Immature natural killer cell (primary cell): ENCODE results near the gene IRF2BP2. TPM values are rescaled to one million over a fixed set of nuclear protein-coding genes. Genes with fewer than 3 reads are reported as not detected.

Experiments
- DNase-seq, 3 donors: peaks; one replicate each; pipeline ENCODE4 v3.0.0; 2022; ENCODE audit warnings: mixed read lengths in 1 of 3
- H3K27ac Mint-ChIP-seq, 6 donors: one replicate each; pipeline ENCODE4 v1.8.0; 2020; ENCODE audit warnings: mixed read lengths in 6 of 6, mild to moderate bottlenecking in 5 of 6, inconsistent platforms in 4 of 6, moderate library complexity in 3 of 6
- H3K27me3 Mint-ChIP-seq, 3 donors: one replicate each; pipeline ENCODE4 v1.8.0; 2020 to 2021; ENCODE audit warnings: low read depth in 3 of 3, mild to moderate bottlenecking in 3 of 3, mixed read lengths in 3 of 3, moderate library complexity in 3 of 3, inconsistent platforms in 1 of 3
- H3K36me3 Mint-ChIP-seq, 3 donors: one replicate each; pipeline ENCODE4 v1.8.0; 2020; ENCODE audit warnings: mixed read lengths in 3 of 3, inconsistent platforms in 2 of 3, mild to moderate bottlenecking in 2 of 3
- H3K4me1 Mint-ChIP-seq, 2 donors: one replicate each; pipeline ENCODE4 v1.8.0; 2020; ENCODE audit warnings: inconsistent platforms in 2 of 2, mild to moderate bottlenecking in 2 of 2, mixed read lengths in 2 of 2, moderate library complexity in 1 of 2
- H3K4me3 Mint-ChIP-seq, 5 donors: one replicate each; pipeline ENCODE4 v1.8.0; 2020; ENCODE audit warnings: mild to moderate bottlenecking in 5 of 5, mixed read lengths in 5 of 5, inconsistent platforms in 3 of 5, moderate library complexity in 3 of 5
- H3K9me3 Mint-ChIP-seq, 6 donors: one replicate each; pipeline ENCODE4 v1.8.0; 2020; ENCODE audit warnings: mild to moderate bottlenecking in 6 of 6, mixed read lengths in 6 of 6, inconsistent platforms in 4 of 6, moderate library complexity in 3 of 6
- polyA plus RNA-seq, 3 donors: library from polyadenylated mRNA; unstranded; fragments of 300-500 nt; fragmentation: Illumina TruSeq; gene quantifications; one replicate each; pipeline ENCODE4 v1.2.3, GENCODE V29; 2021

The IRF2BP2 gene
- polyA plus RNA-seq, 3 donors from 2014 or later, result 19.1 to 28.2 (median 26.4) TPM

DNA sequence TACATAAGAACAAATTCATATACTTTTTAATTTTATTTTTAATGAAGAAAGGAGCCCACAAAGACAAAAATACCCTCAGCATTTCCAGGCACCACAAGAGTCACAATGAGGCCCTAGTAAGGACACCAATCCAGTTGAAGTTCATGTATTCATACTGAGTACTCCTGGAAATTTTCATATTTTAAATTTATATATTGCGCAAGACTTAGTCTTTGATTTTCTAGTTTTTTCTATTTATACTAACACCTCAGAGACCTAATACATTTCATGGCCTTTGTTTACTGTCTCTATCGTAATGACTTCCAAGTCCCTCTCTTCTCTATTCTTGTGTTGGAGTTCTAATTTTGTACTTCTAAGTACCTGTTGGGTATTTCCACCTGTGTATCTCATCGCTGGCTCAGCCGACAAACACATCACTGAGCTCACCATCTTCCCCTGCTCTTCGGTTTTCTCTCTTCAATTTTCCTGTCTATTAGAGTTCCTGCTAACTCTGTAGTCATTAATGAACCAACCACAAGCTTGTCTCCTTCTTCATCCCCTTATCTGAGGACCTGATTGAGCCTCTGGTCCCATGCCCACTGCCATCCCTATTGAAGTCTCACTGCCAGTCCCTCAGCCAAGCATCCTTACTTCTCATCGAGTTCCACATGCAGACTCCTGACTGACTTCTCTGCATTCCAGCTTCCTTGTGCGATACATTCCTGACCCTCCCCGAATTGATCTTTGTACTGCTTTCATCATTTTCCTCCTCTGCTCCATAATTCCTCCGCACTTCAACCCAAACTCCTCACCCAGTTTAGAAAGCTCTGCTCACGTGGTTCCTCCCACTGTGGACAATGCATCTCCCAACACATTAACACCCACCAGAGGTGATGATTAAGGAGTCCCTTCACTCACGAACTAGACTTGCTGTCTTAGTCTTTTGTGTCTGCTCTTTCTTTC is 17.3 kb upstream of the IRF2BP2 start:
- Mint-ChIP-seq H3K27me3 (peaks cover 2 to 10% (median 5%) of the 10 kb centered on the region in 3 donors), H3K9me3 (no peaks in the 10 kb centered on the region), H3K27ac (peak overlapping the region in 1 of 6 donors; percentile 21), H3K4me3 (no peak overlapping the region), H3K4me1 (no peaks in the 10 kb centered on the region), H3K36me3 (no peaks in the 10 kb centered on the region)
- DNase-seq, result no peak

DNA sequence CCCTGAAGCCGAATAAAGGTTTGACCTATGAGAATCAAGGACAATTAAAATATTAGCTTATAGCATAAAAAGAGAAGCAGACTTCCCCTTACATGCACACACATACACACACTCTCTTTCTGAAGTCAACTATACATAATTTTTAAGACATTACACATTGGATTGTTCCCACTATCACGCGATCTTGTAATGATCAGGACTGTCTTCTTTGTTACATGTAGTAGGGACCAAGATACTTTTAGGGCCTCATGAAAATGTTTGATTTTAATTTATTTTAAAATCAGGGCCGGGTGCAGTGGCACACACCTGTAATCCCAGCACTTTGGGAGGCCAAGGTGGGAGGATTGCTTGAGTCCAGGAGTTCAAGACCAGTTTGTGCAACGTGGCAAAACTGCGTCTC is 16.4 kb upstream of the IRF2BP2 start:
- Mint-ChIP-seq H3K27ac (no peak overlapping the region), H3K36me3 (no peaks in the 10 kb centered on the region), H3K9me3 (no peaks in the 10 kb centered on the region), H3K27me3 (peaks cover 2 to 10% (median 5%) of the 10 kb centered on the region in 3 donors), H3K4me1 (no peaks in the 10 kb centered on the region), H3K4me3 (no peak overlapping the region)
- no peak for DNase-seq

DNA sequence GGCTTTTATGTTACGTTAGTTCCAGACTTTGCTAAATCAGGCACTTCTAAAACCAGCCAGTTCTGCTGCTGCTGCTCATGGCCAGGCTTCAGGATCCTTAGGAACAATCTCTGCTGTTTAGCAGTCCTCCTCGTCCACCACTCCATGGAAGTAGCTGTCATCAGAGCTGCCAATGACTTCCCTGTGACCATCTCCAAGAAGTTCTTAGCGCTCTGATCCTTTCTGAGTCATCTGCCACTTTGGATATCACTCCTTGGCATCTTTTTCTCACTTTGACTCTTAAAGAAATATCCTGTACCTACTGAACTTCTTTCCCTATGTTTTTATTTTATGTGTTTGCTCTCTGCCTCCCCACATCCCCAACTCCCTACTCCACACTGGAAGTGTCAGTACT is 14.7 kb upstream of the IRF2BP2 start:
- no peaks in the 10 kb centered on the region for H3K36me3 Mint-ChIP-seq

DNA sequence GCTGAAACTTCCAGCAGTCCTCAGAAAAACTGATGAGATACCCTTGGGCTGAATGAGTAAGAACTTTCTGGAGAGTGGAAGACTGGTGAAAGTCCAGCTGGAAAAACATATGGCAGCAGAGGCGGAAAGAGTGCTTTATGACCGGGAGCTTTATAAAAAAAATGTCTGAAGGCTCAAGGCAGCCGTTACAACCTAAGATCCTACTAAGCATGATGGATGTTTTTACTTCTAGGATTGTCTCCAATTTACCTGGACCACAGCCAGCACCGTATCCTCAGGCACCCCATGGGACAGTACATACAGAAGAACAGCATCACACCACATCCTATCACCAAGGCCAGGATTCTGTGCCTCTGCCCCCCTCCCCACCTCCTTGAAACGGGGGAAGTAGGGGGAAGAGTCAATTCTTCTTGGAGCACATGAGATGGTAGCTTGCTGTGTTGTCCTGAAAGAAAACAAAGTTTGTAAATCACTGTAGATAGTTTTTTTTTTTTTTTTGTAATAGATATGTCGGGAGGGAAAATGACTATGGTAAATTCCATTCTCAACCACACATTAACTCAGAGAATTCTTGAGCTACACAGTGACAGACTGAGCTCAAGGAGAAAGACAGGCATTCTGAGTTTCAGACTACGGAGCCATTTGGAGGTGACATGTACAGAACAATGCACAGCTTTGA is 11.8 kb upstream of the IRF2BP2 start:
- H3K4me1 Mint-ChIP-seq, result no peaks in the 10 kb centered on the region
- no peak for DNase-seq
- H3K9me3 Mint-ChIP-seq, result no peaks in the 10 kb centered on the region
- no peak overlapping the region for H3K4me3 Mint-ChIP-seq
- no peaks in the 10 kb centered on the region for H3K36me3 Mint-ChIP-seq
- H3K27ac Mint-ChIP-seq, result no peak overlapping the region
- H3K27me3 Mint-ChIP-seq, result peaks cover 2 to 7% (median 4%) of the 10 kb centered on the region in 3 donors

More for the DNA sequence above, 14.7 kb upstream of the IRF2BP2 start:
- Mint-ChIP-seq H3K4me1 (no peaks in the 10 kb centered on the region), H3K9me3 (no peaks in the 10 kb centered on the region), H3K27ac (no peak overlapping the region), H3K4me3 (no peak overlapping the region), H3K27me3 (peaks cover 1 to 12% (median 2%) of the 10 kb centered on the region in 3 donors)
- no peak for DNase-seq

DNA sequence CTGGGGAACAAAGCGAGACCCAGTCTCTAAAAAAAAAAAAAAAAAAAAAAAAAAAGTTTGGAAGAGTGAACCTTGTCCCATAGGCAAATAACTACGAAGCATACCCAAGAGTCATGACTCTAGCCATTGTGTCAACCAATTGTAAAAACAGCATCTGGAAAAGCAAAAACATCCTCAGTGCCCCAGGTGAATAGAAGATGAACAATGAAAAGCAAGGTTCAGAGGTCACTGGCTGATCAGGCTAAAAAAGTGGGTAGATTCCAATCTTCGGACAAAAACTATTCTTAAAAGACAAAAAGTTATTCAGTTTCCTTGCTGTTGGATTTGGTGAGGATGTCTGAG is 11.1 kb upstream of the IRF2BP2 start:
- H3K4me1 Mint-ChIP-seq, result no peaks in the 10 kb centered on the region
- H3K36me3 Mint-ChIP-seq, result no peaks in the 10 kb centered on the region
- H3K27ac Mint-ChIP-seq, result no peak overlapping the region
- H3K27me3 Mint-ChIP-seq, result peaks cover 2 to 7% (median 4%) of the 10 kb centered on the region in 3 donors
- DNase-seq, result no peak
- H3K4me3 Mint-ChIP-seq, result no peak overlapping the region
- H3K9me3 Mint-ChIP-seq, result no peaks in the 10 kb centered on the region

DNA sequence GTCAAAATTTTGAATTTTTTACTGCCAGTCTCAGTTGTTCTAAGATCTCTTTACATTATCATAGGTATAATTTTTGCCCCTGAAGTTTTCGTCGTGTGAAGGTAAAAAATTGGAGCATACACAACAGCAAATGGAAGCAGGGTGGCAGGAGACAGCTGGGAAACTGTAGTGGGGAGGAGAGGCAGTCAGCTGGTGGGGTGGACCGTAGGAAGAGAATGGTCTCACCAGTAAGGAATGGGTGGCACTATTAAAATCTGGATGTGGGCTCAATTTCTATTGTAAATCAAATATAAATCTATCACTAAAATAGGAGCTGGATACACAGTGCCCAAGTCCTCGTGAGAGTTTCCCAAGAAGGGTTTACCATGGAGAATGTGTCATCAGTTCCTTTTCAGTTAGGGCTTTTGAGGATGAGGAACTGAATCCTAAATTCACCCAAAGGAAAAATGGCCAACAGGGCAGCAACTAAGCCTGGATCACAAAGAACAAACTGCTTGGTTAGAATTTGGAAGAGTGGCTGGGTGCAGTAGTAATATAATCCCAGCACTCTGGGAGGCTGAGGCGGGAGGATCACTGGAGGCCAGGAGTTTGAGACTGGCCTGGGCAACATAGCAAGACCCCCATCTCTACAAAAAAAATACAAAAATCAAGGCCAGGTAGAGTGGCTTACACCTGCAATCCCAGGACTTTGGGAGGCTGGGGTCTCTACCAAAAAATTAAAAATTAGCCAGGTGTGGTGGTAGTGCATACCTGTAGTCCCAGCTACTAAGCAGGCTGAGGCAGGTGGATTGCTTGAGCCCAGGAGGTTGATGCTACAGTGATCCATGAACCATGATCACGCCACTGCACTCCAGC is 10.5 kb upstream of the IRF2BP2 start:
- Mint-ChIP-seq H3K4me1 (no peaks in the 10 kb centered on the region), H3K4me3 (no peak overlapping the region), H3K27ac (peak overlapping the region in 1 of 6 donors; percentile 52), H3K36me3 (no peaks in the 10 kb centered on the region), H3K27me3 (peaks cover 2 to 7% (median 4%) of the 10 kb centered on the region in 3 donors), H3K9me3 (no peaks in the 10 kb centered on the region)
- DNase-seq, result no peak

DNA sequence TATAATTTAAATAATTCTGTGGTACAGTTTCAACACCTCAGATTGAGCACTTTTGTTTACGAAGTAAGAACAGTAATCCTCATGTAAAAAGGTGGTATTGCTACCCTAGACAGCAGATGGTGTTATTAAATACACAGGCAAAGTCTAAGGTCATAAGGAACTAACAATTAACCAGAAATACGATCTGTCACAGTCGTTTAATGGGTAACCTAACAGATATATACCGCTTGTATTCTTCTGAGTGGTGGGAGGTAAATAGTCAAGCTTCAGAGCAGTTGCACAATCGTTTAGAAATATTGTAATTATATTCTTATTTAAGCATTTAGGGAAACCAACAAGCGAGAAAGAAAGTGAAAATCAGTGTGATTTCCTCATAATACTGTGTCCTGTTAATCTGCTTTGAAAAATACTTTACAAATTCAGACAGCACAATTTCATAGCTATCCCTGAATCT is 9.8 kb upstream of the IRF2BP2 start:
- H3K27me3 Mint-ChIP-seq, result peaks cover 2 to 5% (median 4%) of the 10 kb centered on the region in 3 donors
- DNase-seq, result no peak
- H3K9me3 Mint-ChIP-seq, result no peaks in the 10 kb centered on the region
- H3K36me3 Mint-ChIP-seq, result no peaks in the 10 kb centered on the region
- no peaks in the 10 kb centered on the region for H3K4me1 Mint-ChIP-seq
- no peak overlapping the region for H3K27ac Mint-ChIP-seq
- H3K4me3 Mint-ChIP-seq, result no peak overlapping the region

DNA sequence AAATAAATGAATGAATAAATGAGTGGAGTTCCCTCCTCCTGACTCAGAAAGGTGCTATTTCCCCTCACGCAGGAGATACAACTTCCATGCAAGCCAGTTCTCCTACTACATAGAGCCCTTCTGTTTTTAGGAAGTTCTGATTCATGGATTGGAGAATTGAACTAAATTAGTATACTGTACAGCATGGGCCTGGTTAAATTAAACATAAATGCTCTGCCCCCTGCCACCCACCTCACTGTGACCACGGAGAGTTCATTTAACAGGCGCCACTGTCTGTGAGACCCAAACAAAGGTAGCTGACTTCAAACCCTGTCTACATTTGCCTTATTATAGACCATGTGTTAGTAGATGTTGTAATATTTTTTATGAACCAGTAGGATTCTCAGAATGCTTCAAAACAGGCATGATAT is 9.1 kb upstream of the IRF2BP2 start:
- no peak overlapping the region for H3K27ac Mint-ChIP-seq
- H3K4me1 Mint-ChIP-seq, result peaks cover 0 to under 1% of the 10 kb centered on the region in 2 donors
- peaks cover 2 to 5% (median 4%) of the 10 kb centered on the region in 3 donors for H3K27me3 Mint-ChIP-seq
- no peak overlapping the region for H3K4me3 Mint-ChIP-seq
- no peaks in the 10 kb centered on the region for H3K36me3 Mint-ChIP-seq
- no peak for DNase-seq
- H3K9me3 Mint-ChIP-seq, result no peaks in the 10 kb centered on the region

DNA sequence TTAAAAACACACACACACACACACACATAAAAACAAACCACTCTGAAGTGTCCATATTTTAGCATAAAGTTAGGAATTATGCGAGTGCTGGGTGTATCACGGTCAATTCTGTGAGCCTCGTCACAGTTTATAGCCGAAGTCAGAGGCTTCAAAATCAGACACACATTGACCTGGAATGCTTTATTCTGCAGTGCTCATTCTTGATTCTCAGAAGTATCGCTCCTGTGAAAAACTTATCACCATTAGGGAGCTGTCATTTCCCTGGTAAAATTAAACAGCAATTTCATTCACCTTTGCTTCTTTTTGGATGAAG is 8.7 kb upstream of the IRF2BP2 start:
- no peak for DNase-seq
- Mint-ChIP-seq H3K27me3 (peaks cover 2 to 5% (median 4%) of the 10 kb centered on the region in 3 donors), H3K9me3 (no peaks in the 10 kb centered on the region), H3K27ac (no peak overlapping the region), H3K4me1 (peaks cover 0 to 5% of the 10 kb centered on the region in 2 donors), H3K36me3 (no peaks in the 10 kb centered on the region), H3K4me3 (no peak overlapping the region)

DNA sequence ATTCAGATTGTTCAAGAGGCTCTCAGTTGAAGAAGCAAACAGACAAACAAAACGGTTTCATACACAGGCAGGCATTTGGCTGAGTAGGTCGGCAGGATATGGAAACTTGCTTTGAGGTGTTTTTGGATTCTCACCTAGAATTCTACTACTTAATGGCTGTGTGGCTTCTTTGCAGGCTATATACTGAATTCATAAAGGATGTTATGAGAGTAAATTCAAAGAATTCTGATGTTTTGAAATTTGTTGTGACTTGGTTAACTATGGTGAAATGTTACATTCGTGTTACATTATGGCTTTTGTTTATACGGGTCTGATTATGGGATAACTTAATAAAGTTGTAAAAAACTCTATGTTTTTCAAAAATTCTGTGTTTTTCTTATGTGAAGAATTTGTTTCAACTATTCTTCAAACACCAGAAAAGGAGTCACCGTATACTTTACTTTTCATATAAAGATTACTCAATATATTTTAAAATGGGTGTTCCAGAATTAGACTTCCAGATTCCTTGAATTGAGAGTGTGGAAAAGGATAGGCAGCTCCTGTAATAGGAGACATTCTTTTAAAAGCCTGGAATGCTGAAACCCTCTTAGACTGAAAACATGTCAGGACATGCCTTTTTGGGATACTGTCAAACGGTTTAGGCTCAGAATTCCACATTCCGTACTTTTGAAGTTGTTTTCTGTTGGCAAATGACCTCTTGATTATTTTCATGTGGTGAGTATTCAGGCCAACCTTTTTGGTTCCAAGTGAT is 8.2 kb upstream of the IRF2BP2 start:
- DNase-seq, result no peak
- H3K36me3 Mint-ChIP-seq, result no peaks in the 10 kb centered on the region
- H3K9me3 Mint-ChIP-seq, result no peaks in the 10 kb centered on the region
- H3K4me1 Mint-ChIP-seq, result peaks cover 5 to 10% of the 10 kb centered on the region in 2 donors
- H3K4me3 Mint-ChIP-seq, result no peak overlapping the region
- no peak overlapping the region for H3K27ac Mint-ChIP-seq
- peaks cover 2 to 5% (median 4%) of the 10 kb centered on the region in 3 donors for H3K27me3 Mint-ChIP-seq

DNA sequence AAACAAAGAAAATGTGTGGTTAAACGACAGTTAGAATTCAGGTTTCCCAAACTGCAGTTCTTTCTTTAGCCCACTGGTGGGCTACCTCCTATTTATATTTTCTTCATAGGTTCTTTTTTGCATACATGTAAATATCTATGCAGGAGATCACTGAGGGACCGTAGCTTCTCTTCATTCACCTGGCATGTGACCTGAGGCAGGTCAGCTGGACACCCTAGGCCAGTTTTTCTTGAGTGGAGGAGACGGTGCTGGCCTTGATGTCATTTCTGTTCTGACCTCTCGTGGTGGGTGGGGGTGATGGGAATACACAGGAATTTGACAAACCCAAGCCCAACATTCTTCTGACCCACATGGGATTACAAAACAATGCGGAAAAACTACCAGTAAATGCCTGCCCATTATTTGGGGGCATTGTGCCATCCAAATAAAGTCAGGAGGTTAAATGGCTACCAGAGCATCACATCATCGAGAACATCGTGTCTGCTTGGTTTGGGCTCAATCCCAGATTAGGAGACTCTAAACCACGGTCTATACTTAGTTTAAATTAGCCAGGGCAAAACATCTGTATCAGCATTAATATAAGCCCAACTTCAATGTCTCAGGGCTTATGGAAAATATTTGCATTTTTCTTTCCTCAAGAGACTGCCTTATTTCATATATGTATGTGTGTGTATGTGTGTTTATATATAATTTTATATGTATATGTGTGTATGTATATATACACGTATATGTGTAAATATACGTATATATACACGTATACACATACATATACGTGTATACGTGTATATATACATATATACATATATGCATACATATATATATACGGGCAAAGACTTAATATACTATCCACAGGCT is 7.4 kb upstream of the IRF2BP2 start:
- Mint-ChIP-seq H3K36me3 (no peaks in the 10 kb centered on the region), H3K4me1 (peaks cover 13 to 18% of the 10 kb centered on the region in 2 donors), H3K9me3 (no peaks in the 10 kb centered on the region), H3K4me3 (no peak overlapping the region), H3K27me3 (peaks cover 2 to 4% (median 2%) of the 10 kb centered on the region in 3 donors), H3K27ac (no peak overlapping the region)
- no peak for DNase-seq

DNA sequence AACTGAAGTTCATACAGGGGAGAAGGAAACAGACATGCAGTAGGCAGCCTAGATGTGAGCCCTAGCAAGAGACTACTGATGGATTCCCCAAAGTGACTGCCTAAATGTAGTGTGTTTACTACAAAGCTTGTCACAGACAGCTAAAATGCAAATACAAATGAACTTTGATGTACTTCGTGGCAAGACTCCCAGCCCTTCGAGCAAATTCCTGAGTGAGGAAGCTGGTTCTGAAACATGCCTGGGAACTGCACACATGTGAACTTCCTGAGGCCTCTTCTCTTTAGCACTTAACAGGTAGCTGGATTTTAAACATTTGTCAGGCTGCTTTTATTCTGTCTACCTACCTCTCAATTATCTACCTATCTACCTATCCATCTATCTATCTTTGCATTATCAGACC is 6.7 kb upstream of the IRF2BP2 start:
- no peak overlapping the region for H3K4me3 Mint-ChIP-seq
- DNase-seq, result no peak
- no peaks in the 10 kb centered on the region for H3K36me3 Mint-ChIP-seq
- peaks cover 2 to 6% (median 2%) of the 10 kb centered on the region in 3 donors for H3K27me3 Mint-ChIP-seq
- H3K27ac Mint-ChIP-seq, result no peak overlapping the region
- peaks cover 20 to 25% of the 10 kb centered on the region in 2 donors for H3K4me1 Mint-ChIP-seq
- no peaks in the 10 kb centered on the region for H3K9me3 Mint-ChIP-seq
